NCI-H526 treated with DMSO at 0.1 percent for 48 hours (cell line): ENCODE measurements around the gene NCF4.

ENCODE experiments used
- DNase-seq: peaks from one replicate; lab custom pipeline; 2025; lab: John Stamatoyannopoulos, UW

The NCF4 gene

DNA sequence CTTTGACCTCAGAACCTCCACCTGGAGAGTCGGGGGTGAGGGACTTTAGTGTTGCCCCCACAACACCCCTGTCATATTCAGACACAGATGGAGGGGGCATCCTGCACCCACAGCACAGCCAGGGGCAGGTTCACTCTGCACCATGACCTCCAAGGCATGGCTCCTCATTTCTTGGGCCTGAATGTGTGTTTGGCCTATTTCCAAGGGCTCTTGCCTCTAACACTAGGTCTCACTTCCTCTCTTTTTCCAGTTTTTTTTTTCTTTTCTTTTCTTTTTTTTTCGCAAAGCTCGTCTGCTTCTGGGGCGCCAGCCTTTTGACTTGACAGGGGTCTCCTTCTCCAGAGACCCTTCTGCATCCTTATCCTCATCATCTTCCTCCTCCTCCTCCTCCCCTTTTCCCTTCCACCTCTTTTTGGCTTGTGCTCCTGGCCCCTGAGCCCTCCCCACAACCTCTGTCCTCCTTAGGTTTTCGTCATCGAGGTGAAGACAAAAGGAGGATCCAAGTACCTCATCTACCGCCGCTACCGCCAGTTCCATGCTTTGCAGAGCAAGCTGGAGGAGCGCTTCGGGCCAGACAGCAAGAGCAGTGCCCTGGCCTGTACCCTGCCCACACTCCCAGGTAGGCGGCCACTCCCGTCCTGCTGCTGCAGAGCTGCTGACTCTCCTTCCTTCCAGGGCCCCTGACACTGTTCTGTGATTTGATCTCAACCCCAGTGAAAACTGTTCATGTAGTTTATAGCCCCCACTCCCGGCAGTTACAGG is 3.8 kb downstream of the NCF4 start:
- no peak for DNase-seq

DNA sequence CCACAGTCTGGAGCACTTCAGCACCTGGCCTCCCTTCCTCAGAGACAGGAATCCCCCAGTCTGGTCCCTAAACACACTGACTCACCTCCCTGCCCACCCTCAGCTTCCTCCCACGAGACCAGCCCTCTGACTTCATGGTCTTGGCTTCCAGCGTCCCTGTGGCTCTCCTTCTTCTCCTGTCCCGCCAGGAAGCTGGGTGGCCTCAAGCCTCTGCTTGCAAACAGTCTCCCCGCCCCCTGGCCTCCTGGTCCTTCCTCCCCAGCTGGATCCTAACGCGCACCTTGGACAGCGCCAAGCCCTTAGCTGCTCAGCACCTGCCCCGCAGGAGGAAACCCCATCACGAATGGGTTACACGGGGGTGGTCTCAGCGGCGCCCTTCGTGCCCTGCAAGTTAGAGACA is 4.5 kb downstream of the NCF4 start:
- no peak for DNase-seq

DNA sequence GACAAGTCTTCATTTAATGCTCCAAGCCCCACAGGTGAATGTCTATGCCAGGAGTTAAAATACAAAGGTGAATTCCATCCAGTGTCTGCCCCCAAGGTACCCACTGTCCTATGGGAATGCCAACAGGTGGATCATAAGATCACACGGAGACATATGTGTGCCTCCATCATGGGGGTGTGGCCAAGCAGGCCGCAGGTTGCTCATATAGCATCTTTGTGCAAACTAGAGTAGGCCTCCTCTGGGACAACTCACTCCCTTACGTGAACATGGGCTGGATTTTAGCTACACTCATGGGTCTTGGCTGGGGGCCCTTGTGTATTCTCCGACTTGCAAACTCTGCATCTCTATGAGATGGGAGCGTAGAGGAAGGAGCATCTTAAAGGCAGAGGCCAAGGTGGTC is 6.9 kb downstream of the NCF4 start:
- DNase-seq, result no peak

DNA sequence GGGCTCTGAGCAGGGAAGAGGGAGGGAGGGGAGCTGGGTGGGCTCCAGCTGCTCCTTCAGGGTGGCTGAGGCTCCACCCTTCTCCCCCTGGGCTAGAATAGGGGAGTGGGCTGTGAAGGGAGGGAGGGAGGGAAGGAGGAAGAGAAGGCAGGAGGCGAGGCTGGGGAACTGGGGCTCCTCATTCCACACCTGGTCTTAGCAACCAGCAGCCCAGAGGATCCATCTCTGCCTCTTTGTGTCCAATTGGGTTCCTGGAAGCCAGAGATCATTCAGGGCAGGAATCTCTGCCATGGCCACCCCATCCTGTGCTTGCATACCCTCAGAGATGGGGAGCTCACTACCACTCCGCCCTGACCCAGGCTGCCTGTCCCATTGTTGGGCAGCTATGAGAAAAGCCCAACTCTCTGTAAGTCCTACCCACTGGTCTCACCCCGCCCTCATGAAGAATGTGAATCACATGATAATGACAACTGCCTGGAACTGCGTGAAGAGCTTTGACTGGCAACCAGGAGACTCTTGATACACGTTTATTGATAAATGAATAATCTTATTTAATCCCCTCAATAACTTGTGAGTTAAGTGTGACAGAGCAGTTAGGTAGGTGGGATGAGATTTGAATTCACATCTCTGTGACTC is 7.9 kb downstream of the NCF4 start:
- no peak for DNase-seq

DNA sequence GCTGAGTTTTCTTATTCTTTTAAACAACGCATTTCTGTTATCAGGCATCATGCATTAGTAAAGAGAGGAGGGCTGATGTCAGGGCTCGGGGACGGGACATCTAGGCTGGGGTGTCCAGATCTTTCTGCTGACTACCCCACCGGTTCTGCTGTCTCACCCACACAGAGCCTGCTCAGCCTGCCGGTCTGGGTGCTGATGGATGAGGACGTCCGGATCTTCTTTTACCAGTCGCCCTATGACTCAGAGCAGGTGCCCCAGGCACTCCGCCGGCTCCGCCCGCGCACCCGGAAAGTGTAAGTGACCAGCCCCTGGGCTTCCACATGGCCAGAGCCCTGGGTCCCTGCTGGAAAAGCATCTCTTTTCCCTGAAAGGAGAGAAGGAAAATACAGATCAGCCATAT is 9.4 kb downstream of the NCF4 start:
- DNase-seq, result no peak

GRCh38 chr22:36871669-36872081 is 10.9 kb downstream of the NCF4 start:
- DNase-seq, result no peak

DNA sequence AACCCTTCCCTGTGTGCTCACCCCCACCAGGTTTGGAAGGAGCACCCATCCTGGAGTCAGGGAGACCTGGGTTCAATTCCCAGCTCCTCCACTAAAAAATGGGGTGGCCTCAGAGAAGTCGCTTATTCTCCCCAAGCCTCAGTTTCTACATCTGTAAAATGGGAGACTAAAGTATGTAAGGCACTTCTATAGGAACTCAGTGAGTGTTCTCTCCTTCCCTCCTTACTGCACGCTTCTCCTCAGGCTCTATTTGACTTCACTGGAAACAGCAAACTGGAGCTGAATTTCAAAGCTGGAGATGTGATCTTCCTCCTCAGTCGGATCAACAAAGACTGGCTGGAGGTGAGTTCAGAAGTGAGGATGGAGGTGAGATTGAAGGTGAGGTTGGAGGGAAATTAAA is 11.3 kb downstream of the NCF4 start:
- DNase-seq, result no peak

- DNase-seq, result no peak
These were observed 12.2 kb downstream of the NCF4 start for GRCh38 chr22:36872866-36873498.

DNA sequence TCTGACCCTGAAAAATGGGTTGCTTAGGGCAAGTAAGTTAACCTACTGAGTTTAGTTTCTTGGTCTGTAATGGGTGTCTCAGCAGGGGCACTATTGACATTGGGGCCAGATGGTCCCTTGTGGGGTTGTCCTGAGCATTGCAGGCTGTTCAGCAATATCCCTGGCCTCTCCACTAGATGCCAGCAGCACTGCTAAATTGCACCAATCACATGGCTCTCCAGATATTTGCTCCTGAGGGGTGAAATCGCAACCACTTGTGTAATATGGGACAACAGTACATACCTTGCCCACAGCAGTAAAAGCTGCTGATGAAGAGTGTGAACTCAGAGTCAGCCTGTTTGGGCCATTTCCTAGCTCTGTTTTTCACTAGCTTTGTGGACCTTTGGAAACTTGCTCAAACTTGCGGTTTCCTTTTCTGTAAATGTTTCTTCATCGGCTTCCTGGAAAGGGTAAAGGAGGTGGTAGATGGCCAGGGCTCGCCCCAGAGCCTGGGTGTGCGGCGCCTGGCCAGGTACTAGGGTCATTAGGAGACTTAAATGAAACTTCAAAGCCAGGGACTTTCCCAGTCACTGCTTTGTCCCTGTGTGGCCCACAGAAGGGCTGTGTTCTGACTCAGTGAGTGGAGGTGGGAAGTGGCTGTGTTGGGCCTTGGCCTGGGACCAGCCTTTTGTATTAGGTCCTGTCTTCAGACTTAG is 13.0 kb downstream of the NCF4 start:
- peak; percentile 1 for DNase-seq

DNA sequence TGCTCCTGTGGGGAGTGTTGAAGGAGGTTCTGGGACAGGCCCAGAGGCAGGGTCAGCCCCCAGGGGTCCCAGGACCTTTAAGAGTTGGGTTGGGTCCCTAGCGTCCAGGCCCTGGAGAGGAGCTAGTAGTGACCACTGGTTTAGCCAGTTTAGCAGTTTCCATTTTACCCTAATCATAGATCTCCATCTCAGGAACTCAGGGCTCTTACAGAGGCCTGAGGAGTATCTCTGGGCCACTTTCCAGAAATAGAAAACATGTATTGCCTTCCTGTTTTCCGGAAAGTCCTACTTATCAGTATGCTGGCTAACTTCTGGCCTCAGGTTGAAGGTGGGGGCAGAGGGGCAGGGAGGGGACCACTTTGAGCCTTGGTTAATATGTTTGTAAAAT is 13.5 kb downstream of the NCF4 start:
- DNase-seq, result no peak

DNA sequence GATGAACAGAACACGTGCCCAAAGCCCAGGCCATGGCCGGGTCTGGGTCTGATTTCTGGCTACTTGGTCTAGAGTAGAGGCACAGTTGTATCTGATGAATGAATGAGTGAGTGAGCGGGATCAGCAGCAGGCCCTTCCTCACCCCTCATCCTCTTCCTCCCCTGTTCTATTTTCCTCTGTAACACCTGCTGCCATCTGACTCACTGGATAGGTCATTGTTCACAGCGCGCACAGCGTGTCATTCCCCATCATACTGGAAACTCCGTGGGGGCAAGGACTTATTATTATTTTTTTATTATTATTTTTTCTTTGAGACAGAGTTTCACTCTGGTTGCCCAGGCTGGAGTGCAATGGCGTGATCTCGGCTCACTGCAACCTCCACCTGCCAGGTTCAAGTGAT is 13.9 kb downstream of the NCF4 start:
- DNase-seq, result no peak

DNA sequence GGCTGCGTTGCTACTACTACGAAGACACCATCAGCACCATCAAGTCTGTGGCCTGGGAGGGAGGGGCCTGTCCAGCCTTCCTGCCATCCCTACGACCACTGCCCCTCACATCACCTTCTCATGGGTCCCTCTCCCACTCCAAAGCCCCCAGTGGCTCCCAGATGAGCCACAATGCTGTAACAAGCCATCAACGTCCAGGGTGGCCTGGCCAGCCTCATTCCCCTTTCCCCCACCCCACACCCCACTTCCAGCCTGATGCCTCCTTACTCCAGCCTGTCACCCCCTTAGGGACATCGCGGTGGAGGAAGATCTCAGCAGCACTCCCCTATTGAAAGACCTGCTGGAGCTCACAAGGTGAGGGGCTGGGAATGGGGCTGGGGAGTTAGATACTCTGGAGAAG is 14.9 kb downstream of the NCF4 start:
- DNase-seq, result no peak

DNA sequence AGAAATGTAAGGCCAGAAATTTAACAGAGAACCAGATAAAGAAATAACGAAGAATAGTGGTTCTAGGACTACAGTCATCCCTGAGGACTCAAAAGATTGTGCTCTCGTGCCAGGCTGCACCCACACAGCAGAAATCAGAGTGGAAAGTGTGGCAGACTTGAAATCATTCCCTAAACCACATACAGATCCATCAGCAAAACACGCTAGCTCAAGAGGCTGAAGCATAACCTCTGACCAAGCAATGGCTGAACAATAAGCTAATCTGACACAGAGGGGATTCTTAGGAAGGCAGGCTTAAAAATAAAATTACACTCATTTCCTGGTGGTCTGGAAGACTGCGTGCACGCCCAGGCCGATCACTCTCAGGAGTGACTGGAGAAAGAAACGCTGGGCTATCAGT is 19.0 kb downstream of the NCF4 start:
- DNase-seq, result no peak

GRCh38 chr22:36881504-36882245 is 20.9 kb downstream of the NCF4 start:
- no peak for DNase-seq

GRCh38 chr22:36884349-36885158 is 23.7 kb downstream of the NCF4 start:
- DNase-seq, result no peak

DNA sequence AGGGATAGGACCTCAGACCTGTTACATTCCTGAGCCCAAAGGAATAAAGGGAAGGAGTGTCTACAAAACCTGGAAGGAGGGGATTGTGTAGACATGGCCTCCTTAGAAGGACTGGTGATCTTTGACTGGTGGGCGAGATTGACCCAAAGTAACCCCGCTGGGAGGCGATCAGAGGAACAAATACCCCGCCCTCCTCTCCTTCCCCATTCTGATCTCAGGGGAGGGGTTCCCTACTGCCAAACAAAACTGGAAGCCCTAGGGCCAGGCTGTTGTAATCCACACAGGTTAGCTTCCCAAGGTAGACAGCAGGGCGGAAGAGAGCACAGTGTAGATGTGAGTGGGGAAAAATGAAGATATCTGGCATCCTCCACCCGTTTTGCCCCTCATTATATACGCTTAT is 24.7 kb downstream of the NCF4 start:
- no peak for DNase-seq

GRCh38 chr22:36886016-36886415 is 25.2 kb downstream of the NCF4 start:
- DNase-seq, result no peak

GRCh38 chr22:36887162-36887561 is 26.4 kb downstream of the NCF4 start:
- DNase-seq, result no peak

DNA sequence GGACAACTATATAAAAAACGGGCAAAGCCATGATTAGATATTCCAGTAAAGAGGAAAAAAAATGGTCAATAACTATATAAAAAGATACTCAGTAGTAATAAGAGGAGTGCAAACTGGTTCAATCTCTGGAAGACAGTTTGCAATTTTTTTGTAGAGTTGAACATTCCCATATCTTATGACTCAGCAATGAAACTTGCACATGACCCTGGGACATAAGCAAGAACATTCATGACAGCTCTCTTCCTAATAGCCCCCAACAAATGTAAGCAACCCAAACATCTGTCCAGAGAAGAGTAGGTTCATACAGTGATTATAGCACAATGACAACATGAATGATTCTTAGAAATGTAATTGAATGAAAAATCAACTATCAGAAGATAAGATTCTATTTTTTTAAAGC is 30.8 kb downstream of the NCF4 start:
- DNase-seq, result no peak

DNA sequence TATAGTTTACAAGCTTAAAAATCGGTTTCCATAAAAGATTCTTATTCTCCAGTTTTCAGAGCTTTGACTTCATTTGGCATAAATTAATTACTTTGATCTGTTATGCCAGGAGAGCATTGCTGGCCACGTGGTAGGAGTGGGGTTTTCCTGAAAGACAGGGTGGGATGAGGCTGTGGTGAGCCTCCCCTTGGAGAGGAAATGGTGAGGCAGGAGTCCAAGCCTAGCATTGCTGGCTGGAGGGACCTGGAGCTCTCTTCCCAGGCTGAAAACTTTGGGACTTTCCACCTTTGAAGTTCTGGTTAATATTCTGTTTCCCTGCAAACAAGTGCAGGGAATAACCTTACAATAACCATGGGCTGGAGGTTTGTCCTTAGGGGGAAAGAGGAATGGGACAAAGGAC is 31.5 kb downstream of the NCF4 start:
- no peak for DNase-seq

DNA sequence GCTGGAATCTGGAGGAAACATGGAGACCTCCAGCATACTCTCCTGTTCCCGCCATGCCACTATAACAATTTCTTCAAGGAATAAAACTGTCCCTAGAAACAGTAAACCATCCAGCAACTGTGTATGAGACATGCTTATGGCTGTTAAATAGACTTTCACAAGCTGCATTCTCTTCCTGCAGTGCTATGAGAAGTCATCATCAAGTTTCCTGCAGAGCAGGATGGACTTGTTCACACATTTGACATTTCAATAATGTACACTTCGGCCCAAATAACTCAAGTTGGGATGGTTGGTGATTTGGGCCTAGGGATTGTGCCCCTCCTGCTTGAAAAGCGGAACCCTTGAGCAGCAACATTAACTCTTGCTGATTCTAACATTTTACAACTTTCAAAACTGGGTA is 32.5 kb downstream of the NCF4 start:
- DNase-seq, result no peak
